ENCODE results near the gene NNMT. TPM values are rescaled to one million over a fixed set of nuclear protein-coding genes. Genes with fewer than 3 reads are reported as not detected.

Gene NNMT
- total RNA-seq, 2 experiments from 2014 or later = not detected

GRCh38 chr11:114275280-114275679 lies 20.9 kb upstream of the NNMT start:
- no peak overlapping the region for H2AFZ ChIP-seq (ENCODE audit: low read length)
- no peaks in the 10 kb centered on the region for H3K4me1 ChIP-seq (ENCODE audit: insufficient read depth, low read length, poor library complexity, severe bottlenecking)
- ChIA-PET CTCF (ENCODE audit: unreplicated experiment) (no interaction called here), POLR2A (interaction anchor here (1.2 kb wide), 1 partner anchor 12 kb away, joined by 4 read pairs; no protein-coding TSS in a partner anchor)
- TF ChIP-seq EZH2phosphoT487 (IDR thresholded peaks at IDR 0.05; ENCODE audit: borderline replicate concordance, low read depth, low read length) = no peak
- TF ChIP-seq, protein P1, sequence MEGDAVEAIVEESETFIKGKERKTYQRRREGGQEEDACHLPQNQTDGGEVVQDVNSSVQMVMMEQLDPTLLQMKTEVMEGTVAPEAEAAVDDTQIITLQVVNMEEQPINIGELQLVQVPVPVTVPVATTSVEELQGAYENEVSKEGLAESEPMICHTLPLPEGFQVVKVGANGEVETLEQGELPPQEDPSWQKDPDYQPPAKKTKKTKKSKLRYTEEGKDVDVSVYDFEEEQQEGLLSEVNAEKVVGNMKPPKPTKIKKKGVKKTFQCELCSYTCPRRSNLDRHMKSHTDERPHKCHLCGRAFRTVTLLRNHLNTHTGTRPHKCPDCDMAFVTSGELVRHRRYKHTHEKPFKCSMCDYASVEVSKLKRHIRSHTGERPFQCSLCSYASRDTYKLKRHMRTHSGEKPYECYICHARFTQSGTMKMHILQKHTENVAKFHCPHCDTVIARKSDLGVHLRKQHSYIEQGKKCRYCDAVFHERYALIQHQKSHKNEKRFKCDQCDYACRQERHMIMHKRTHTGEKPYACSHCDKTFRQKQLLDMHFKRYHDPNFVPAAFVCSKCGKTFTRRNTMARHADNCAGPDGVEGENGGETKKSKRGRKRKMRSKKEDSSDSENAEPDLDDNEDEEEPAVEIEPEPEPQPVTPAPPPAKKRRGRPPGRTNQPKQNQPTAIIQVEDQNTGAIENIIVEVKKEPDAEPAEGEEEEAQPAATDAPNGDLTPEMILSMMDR (conservative IDR thresholded peaks at IDR 0.05; ENCODE audit: low read length) = no peak
- H3K36me3 ChIP-seq (ENCODE audit: insufficient read depth, low read length) = no peaks in the 10 kb centered on the region
- no peaks in the 10 kb centered on the region for H4K20me1 ChIP-seq (ENCODE audit: insufficient read depth, low read length)
- H3K4me2 ChIP-seq (ENCODE audit: low read length) = no peak overlapping the region
- H3K9me2 ChIP-seq (ENCODE audit: insufficient read depth, low read length) = no peaks in the 10 kb centered on the region
- no peak overlapping the region for H3K27ac ChIP-seq (ENCODE audit: low read depth, low read length, poor library complexity, severe bottlenecking)
- no peaks in the 10 kb centered on the region for H3K9me3 ChIP-seq (ENCODE audit: low read length)
- intact Hi-C loops (cut with micrococcal nuclease; ENCODE audit: unreplicated experiment) = no loop called here
- BruUV-seq (replicated peaks) = no TSS peak
- no peaks in the 10 kb centered on the region for H3K79me2 ChIP-seq (ENCODE audit: insufficient read depth, low read depth, low read length)
- no peak for DNase-seq (ENCODE audit: low spot score)
- no peak overlapping the region for H3K4me3 ChIP-seq (ENCODE audit: low read depth, low read length, poor library complexity, severe bottlenecking)

GRCh38 chr11:114276077-114276476 lies 20.1 kb upstream of the NNMT start:
- no peak for DNase-seq (ENCODE audit: low spot score)
- H4K20me1 ChIP-seq (ENCODE audit: insufficient read depth, low read length) = no peaks in the 10 kb centered on the region
- H3K36me3 ChIP-seq (ENCODE audit: insufficient read depth, low read length) = no peaks in the 10 kb centered on the region
- no peaks in the 10 kb centered on the region for H3K9me2 ChIP-seq (ENCODE audit: insufficient read depth, low read length)
- CTCF ChIA-PET (ENCODE audit: unreplicated experiment) = no interaction called here
- POLR2A ChIA-PET = no interaction called here
- BruUV-seq (replicated peaks) = no TSS peak
- H3K79me2 ChIP-seq (ENCODE audit: insufficient read depth, low read depth, low read length) = no peaks in the 10 kb centered on the region
- no peak overlapping the region for H3K4me3 ChIP-seq (ENCODE audit: low read depth, low read length, poor library complexity, severe bottlenecking)
- H3K4me1 ChIP-seq (ENCODE audit: insufficient read depth, low read length, poor library complexity, severe bottlenecking) = no peaks in the 10 kb centered on the region
- H3K9me3 ChIP-seq (ENCODE audit: low read length) = no peaks in the 10 kb centered on the region
- no peak overlapping the region for H3K27ac ChIP-seq (ENCODE audit: low read depth, low read length, poor library complexity, severe bottlenecking)
- H3K4me2 ChIP-seq (ENCODE audit: low read length) = no peak overlapping the region
- intact Hi-C loops (cut with micrococcal nuclease; ENCODE audit: unreplicated experiment) = no loop called here
- no peak overlapping the region for H2AFZ ChIP-seq (ENCODE audit: low read length)
- no peak for TF ChIP-seq EZH2phosphoT487 (IDR thresholded peaks at IDR 0.05; ENCODE audit: borderline replicate concordance, low read depth, low read length)
- TF ChIP-seq, protein P1 (conservative IDR thresholded peaks at IDR 0.05; ENCODE audit: low read length) = no peak

DNA sequence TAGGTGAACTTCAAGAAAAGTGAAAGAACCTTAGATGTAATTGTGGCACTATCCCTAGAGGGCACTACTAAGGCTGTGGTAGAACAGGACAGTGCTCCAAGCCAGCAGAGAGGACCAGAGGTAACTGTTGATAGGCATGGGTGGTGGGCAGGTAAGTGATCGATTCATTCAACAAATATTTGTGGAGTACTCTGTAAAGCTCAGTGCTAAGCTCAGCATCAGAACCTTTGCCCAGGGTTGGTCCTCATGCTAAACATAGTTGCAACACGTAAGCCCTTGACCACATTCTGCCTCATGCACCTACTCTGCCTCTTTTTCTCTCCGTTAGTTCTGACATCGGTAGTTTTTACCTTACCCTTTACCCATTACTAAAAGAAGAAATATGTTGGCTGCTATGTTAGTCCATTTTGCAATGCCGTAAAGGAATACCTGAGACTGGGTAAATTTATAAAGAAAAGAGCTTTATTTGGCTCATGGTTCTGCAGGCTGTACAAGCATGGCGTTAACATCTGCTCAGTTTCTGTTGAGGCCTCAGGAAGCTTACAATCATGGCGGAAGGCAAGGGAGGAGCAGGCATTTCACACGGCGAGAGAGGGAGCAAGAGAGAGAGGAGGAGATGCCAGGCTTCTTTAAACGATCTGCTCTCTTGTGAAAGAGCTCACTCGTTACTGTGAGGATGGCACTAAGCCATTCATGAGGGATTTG lies 18.4 kb upstream of the NNMT start:
- TF ChIP-seq, protein P1 (conservative IDR thresholded peaks at IDR 0.05; ENCODE audit: low read length) = no peak
- TF ChIP-seq EZH2phosphoT487 (IDR thresholded peaks at IDR 0.05; ENCODE audit: borderline replicate concordance, low read depth, low read length) = no peak
- no peak for DNase-seq (ENCODE audit: low spot score)
- Histone ChIP-seq H3K9me3 (ENCODE audit: low read length) (no peaks in the 10 kb centered on the region), H3K36me3 (ENCODE audit: insufficient read depth, low read length) (no peaks in the 10 kb centered on the region), H3K79me2 (ENCODE audit: insufficient read depth, low read depth, low read length) (no peaks in the 10 kb centered on the region), H3K4me2 (ENCODE audit: low read length) (no peak overlapping the region), H2AFZ (ENCODE audit: low read length) (no peak overlapping the region), H3K4me1 (ENCODE audit: insufficient read depth, low read length, poor library complexity, severe bottlenecking) (no peaks in the 10 kb centered on the region), H3K27ac (ENCODE audit: low read depth, low read length, poor library complexity, severe bottlenecking) (no peak overlapping the region), H3K4me3 (ENCODE audit: low read depth, low read length, poor library complexity, severe bottlenecking) (no peak overlapping the region), H3K9me2 (ENCODE audit: insufficient read depth, low read length) (no peaks in the 10 kb centered on the region), H4K20me1 (ENCODE audit: insufficient read depth, low read length) (no peaks in the 10 kb centered on the region)
- ChIA-PET CTCF (ENCODE audit: unreplicated experiment) (no interaction called here), POLR2A (interaction anchor here (0.6 kb wide), 1 partner anchor 1488 kb away, joined by 3 read pairs; no protein-coding TSS in a partner anchor)
- intact Hi-C loops (cut with micrococcal nuclease; ENCODE audit: unreplicated experiment) = no loop called here
- BruUV-seq (replicated peaks) = no TSS peak
